ENCODE results near the gene VWA5B1.

The VWA5B1 gene

DNA sequence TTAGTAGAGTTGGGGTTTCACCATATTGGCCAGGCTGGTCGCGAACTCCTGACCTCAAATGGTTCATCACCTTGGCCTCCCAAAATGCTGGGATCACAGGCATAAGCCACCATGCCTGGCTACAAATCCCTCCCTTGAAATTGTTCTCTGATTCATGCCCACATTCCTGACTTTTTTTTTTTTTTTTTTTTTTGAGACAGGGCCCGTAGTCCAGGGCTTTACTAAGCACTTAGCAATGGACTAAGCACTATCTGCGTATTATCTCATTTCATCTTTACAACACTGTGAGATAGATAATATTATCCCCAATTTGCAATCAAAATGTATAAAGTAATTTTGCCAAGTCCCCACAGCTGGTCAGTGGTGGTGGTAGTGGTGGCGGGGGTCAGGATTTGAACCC lies 58.9 kb downstream of the VWA5B1 start:
- DNase-seq (ENCODE audit: low read depth, low spot score): no peak

GRCh38 chr1:20349971-20350370 lies 59.3 kb downstream of the VWA5B1 start:
- no peak for DNase-seq (ENCODE audit: low read depth, low spot score)

GRCh38 chr1:20350421-20350820 lies 59.7 kb downstream of the VWA5B1 start:
- no peak for DNase-seq (ENCODE audit: low read depth, low spot score)

DNA sequence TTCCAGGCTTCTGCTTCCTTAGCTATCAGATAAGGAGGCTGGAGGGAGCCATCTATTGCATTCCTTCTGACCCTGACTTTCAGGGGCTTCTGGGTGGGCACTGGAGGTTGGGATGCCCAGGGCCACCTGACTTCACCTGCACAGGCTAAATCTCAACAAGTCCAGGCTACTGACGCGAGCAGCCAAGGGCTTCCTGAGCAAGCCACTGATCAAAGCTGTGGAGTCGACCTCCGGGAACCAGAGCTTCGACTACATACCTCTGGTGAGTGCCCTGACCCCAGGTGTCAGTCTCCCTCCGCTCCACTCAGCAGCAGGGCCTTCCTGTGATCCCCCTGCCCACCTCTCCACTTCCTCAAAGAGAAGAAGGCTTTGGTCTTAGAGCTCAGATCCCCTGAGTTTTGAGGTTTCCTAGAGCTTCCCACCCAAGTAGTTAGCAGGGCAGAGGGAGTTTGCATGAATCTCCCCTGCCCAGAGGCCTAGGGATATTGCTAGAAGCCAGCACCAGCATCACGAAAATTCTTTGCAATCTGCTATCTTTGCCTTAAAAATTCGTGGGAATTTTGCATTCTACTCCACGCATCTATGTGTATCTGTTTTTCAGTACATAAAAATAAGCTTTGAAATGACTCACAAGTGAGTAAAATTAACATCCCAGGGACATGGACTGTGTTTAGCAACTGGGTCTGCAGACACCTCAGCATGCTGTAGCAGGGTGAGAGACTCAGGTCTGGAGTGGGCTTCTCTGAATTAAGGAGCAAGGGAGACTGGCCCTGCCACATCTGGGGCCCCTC lies 61.4 kb downstream of the VWA5B1 start:
- no peak for DNase-seq (ENCODE audit: low read depth, low spot score)

GRCh38 chr1:20353836-20354235 lies 63.2 kb downstream of the VWA5B1 start:
- no peak for DNase-seq (ENCODE audit: low read depth, low spot score)

GRCh38 chr1:20354610-20355009 lies 63.9 kb downstream of the VWA5B1 start:
- no peak for DNase-seq (ENCODE audit: low read depth, low spot score)

GRCh38 chr1:20355101-20355827 lies 64.6 kb downstream of the VWA5B1 start:
- no peak for DNase-seq (ENCODE audit: low read depth, low spot score)

DNA sequence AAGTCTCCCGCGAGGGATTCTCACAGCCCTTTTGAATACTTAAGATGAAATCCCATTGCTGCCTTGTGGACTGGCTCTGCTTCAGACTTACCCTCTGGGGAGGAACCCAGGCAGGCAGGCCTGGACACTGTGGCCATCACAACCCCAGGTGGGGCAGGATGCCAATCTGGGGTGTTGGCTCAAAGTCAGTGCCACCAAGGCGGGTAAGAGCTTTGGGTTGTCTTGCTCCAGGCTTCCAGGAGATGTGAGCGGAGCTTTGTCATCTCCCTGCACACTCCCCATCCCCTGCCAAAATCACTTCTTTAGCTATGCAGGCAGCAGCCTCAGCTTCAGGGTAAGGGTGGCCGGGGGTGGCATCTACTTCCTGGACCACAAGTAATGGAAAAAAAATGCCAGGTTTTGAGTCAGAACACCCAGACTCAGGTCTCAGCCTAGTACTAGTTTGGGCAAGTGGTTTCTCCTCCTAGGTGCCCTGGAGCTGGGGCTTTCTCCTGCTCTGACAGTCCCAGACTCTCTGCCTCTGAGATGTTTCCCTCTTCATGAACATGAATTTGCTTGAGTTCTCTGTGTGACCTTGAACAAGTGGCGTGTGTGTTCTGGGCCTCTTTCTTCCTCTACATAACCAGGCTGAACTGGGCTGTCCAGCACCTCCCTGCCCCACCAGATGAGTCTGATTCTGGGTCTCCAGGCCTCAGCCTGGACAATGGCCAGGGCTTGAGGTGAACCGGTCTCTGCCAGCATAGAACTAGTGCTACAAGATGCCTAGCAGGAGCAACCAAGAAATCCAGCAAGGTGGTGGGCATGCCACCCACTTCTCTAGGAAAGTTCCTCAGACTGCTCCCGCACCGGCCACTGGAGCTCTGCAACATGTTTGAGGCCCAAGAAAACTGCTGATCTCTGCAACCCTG lies 65.4 kb downstream of the VWA5B1 start:
- no peak for DNase-seq (ENCODE audit: low read depth, low spot score)

GRCh38 chr1:20356850-20357459 lies 66.3 kb downstream of the VWA5B1 start:
- DNase-seq (ENCODE audit: low read depth, low spot score): no peak

DNA sequence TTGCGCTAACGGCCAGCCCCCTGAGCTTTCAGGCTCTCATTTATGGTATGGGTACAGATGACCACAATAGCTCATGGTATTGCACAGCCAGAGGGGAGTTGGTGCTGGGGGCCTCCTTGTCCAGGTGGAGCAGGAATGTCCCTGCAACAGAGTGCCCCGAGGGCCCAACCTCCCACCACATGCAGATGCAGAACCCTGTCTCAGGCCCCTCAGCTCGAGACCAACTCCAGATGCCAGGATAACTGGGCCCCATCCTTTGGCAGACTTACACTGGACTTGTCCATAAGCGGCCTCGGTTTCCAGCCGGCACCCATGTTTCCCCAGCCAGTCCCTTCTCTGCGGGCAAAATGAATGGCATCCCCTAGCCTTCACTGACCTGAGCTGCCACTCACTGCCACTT lies 67.1 kb downstream of the VWA5B1 start:
- no peak for DNase-seq (ENCODE audit: low read depth, low spot score)

GRCh38 chr1:20358761-20359263 lies 68.1 kb downstream of the VWA5B1 start:
- DNase-seq (ENCODE audit: low read depth, low spot score): no peak

- no peak for DNase-seq (ENCODE audit: low read depth, low spot score)
Measured at GRCh38 chr1:20359451-20360330, 69.0 kb downstream of the VWA5B1 start.

DNA sequence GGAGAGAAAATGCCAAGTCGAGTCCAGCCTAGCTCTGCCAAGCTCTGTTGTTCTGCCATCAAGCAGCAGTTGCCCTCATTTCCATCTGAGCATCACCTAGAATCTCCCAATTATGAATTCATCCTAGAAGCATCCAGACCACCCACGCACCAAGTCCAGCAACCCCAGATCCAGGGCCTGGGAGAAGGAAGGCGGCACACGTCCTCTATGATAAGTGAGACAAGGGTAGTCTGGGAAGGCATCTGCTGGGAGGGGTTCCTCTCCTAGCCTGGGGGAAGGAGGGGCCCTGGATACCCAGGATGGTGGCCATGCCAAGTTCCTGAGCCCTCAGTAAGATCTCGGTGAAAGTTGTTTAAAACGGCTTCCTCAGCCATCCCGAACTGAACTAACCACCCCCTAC lies 70.7 kb downstream of the VWA5B1 start:
- no peak for DNase-seq (ENCODE audit: low read depth, low spot score)

- DNase-seq (ENCODE audit: low read depth, low spot score): no peak
Measured at GRCh38 chr1:20361805-20362381, 71.2 kb downstream of the VWA5B1 start.

- no peak for DNase-seq (ENCODE audit: low read depth, low spot score)
Measured at GRCh38 chr1:20362856-20363255, 72.2 kb downstream of the VWA5B1 start.

DNA sequence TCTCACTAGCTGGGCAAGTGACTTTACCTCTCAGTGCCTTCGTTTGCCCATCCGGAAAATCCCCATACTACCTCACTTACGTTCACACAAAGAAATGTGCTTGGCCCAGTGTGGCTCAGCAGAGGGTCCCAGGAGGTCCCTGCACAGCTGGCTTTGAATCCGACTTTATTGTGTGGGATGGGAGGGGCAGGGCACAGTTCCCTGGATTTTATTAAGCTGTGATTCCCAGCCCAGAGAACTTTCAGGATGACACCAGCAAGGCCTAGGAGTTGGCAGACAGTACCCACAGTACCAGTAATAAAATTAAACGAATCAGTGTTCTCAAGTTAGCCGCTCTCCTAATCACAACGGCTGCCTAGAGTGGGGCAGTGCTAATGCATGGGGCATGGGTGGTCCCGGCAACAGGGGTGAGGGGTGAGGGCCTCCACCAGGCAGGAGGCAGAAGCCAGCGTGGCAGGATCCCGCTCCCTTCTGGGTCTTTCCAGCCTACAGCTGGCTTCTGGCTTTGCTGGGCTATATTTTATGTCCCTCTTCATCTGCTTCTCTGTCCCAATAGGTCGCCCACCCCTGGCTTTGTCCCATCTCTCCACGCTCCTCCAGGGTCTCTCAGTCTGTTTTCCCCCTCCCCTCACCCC lies 74.9 kb downstream of the VWA5B1 start:
- no peak for DNase-seq (ENCODE audit: low read depth, low spot score)

GRCh38 chr1:20366056-20366462 lies 75.4 kb downstream of the VWA5B1 start:
- DNase-seq (ENCODE audit: low read depth, low spot score): no peak

DNA sequence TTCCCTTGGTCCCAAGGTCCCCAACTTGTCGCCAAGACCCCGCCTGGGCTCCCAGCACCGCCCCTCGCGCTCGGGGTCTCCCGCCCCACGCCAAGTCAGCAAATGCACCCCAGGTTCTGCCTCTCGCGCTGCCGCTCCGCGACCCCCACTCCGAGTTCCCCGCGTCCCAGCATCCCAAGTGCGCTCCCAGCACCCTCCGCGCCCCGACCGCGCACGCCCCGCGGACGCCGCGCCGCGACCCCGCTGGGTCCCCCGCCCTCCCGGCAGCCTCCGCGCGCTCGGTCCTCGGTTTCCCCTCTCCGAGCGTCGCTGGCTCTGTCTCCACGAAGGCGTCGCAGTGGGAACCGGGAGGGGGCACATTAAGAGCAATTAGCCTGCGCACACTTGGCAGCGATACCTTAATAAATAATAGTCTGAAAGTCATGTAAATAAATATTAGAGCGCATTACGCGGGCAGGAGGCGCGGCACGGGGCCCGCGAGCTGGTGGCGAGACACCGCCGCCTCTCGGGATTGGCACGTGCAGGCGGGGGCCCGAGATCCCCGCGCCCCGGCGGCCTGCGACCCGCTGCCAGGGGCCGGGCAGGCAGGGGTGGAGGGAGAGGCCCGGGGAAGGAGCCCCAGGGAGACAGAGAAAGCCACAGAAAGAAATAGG lies 75.9 kb downstream of the VWA5B1 start:
- DNase-seq (ENCODE audit: low read depth, low spot score): no peak

- DNase-seq (ENCODE audit: low read depth, low spot score): no peak
Measured at GRCh38 chr1:20367116-20367585, 76.5 kb downstream of the VWA5B1 start.

Measured in activated CD4-positive, CD25-positive, alpha-beta regulatory T cell treated with anti-CD3 and anti-CD28 coated beads, Interleukin-2, amount 50 U/mL, for 16 hours (primary cell).